ENCODE results near the gene CIB1. TPM values are rescaled to one million over a fixed set of nuclear protein-coding genes. Genes with fewer than 3 reads are reported as not detected.

CIB1 gene
- total and polyA plus RNA-seq, 5 donors, result 69.5 to 95.8 (median 70.3) TPM

DNA sequence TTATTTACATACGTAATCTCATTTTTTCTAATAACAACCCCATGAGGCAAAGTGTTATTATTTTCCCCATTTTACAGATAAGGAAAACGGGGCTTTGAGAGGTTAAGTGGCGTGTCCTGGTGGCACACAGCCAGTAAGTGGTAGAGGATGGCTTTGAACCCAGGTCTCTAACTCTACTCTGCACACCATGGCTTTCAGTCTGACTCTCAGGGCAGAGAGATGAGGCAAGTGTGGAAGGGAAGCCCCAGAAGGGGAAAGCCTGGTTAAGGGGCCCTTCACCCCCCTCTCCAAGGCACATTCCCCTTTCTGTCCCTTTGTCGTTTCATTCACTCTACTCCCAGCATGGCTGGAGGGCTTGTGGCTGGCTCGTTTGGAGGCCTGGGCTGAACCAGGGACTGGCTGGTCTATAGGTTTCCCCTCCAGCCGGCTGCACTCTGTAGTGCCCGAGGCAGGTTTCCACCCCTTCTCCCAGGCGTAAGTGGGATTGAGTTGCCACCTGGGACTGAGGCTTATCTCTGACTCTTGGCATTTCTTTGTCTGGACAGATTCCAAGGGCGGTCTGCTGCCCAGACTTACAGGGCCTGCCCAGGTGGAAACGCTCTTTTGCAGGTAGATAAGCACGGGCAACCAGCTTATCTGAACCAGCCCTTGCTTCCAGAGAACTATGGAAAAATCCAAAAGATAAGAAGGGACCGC lies 20.5 kb downstream of the CIB1 start:
- ATAC-seq (no peak), DNase-seq (no peak)
- intact Hi-C loops (cut with DNase I), result no loop called here
- Histone ChIP-seq H3K27me3 (ENCODE audit: control insufficient read depth, insufficient read depth) (no peaks in the 10 kb centered on the region), H3K4me3 (ENCODE audit: low read length) (no peak overlapping the region), H3K4me1 (ENCODE audit: control insufficient read depth, insufficient read depth, low read length) (peaks cover 2% of the 10 kb centered on the region), H3K9me3 (ENCODE audit: control insufficient read depth, low read length) (no peaks in the 10 kb centered on the region), H3K27ac (ENCODE audit: low read length) (no peak overlapping the region)
- 56% methylated on average over 12 of the region's 12 CpGs for WGBS

DNA sequence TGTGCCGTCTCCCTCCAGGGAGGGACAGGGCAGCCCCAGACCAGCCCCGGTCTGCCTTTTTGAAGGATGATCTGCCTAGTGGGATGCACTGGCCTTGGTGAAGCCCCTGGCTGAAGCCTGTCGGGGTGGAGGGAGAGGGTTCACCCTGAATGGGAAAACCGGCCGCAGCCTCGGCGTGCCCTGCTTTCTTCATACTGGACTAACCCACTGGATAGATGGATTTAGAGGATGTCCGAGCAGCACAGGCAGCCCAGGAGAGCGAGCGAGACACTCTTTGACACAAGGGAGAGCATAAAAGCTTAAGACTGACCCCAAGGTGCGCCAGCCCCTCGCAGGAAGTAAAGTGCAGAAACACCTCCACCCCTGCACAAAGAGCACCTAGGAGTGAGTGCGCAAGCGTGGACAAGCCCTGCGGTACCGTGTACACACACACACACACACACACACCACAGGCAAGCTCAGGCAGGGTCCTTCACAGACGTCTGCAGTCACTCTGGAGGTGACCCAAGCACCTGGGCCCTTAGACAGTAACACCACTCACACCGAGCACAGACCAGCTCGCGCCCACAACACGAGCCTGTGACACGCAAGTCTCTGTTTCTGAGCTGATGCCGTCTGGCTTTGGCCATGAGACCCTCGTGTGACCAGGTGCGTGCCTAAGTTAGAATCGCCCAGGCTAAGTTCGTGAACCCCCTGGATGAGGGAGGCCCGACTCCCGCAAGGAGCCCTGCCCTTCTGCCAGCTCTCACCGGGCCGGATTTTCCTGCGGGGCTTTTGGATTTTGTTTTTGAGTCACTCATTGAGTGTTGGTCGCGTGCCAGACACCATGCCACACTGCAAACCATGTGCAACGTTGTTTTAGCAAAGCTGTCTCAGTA lies 21.3 kb downstream of the CIB1 start:
- Histone ChIP-seq H3K27me3 (ENCODE audit: control insufficient read depth, insufficient read depth) (no peaks in the 10 kb centered on the region), H3K27ac (ENCODE audit: low read length) (no peak overlapping the region), H3K9me3 (ENCODE audit: control insufficient read depth, low read length) (no peaks in the 10 kb centered on the region), H3K4me1 (ENCODE audit: control insufficient read depth, insufficient read depth, low read length) (peaks cover 2% of the 10 kb centered on the region), H3K4me3 (ENCODE audit: low read length) (no peak overlapping the region)
- ATAC-seq (no peak), DNase-seq (no peak)
- intact Hi-C loops (cut with DNase I), result no loop called here
- WGBS, result 83% methylated on average over 35 of the region's 35 CpGs

- no peak overlapping the region for H3K4me3 ChIP-seq (ENCODE audit: low read length)
- DNase-seq, result peak; percentile 59 to 79 (median 71)
- no peaks in the 10 kb centered on the region for H3K27me3 ChIP-seq (ENCODE audit: control insufficient read depth, insufficient read depth)
- H3K4me1 ChIP-seq (ENCODE audit: control insufficient read depth, insufficient read depth, low read length), result peaks cover 2% of the 10 kb centered on the region
- intact Hi-C loops (cut with DNase I), result no loop called here
- H3K9me3 ChIP-seq (ENCODE audit: control insufficient read depth, low read length), result no peaks in the 10 kb centered on the region
- peak; percentile 55 to 77 for ATAC-seq
- 43% methylated on average over 13 of the region's 13 CpGs for WGBS
- H3K27ac ChIP-seq (ENCODE audit: low read length), result peak overlapping the region; percentile 34
Measured at GRCh38 chr15:90211440-90212143, 22.1 kb downstream of the CIB1 start.

GRCh38 chr15:90211009-90211408 lies 22.7 kb downstream of the CIB1 start:
- 85% methylated on average over 9 of the region's 9 CpGs for WGBS
- H3K27me3 ChIP-seq (ENCODE audit: control insufficient read depth, insufficient read depth), result no peaks in the 10 kb centered on the region
- peaks cover 5% of the 10 kb centered on the region for H3K4me1 ChIP-seq (ENCODE audit: control insufficient read depth, insufficient read depth, low read length)
- DNase-seq (peak in 1 of 3 donors; percentile 19), ATAC-seq (peak; percentile 2 to 15)
- no peak overlapping the region for H3K27ac ChIP-seq (ENCODE audit: low read length)
- no peak overlapping the region for H3K4me3 ChIP-seq (ENCODE audit: low read length)
- intact Hi-C loops (cut with DNase I), result no loop called here
- no peaks in the 10 kb centered on the region for H3K9me3 ChIP-seq (ENCODE audit: control insufficient read depth, low read length)

GRCh38 chr15:90210593-90210992 lies 23.1 kb downstream of the CIB1 start:
- WGBS, result 63% methylated on average over 8 of the region's 8 CpGs
- no peaks in the 10 kb centered on the region for H3K9me3 ChIP-seq (ENCODE audit: control insufficient read depth, low read length)
- H3K27me3 ChIP-seq (ENCODE audit: control insufficient read depth, insufficient read depth), result no peaks in the 10 kb centered on the region
- DNase-seq (peak in 2 of 3 donors; percentile 60 to 77), ATAC-seq (peak; percentile 10 to 25)
- no peak overlapping the region for H3K27ac ChIP-seq (ENCODE audit: low read length)
- no peak overlapping the region for H3K4me3 ChIP-seq (ENCODE audit: low read length)
- peaks cover 5% of the 10 kb centered on the region for H3K4me1 ChIP-seq (ENCODE audit: control insufficient read depth, insufficient read depth, low read length)
- intact Hi-C loops (cut with DNase I), result no loop called here

DNA sequence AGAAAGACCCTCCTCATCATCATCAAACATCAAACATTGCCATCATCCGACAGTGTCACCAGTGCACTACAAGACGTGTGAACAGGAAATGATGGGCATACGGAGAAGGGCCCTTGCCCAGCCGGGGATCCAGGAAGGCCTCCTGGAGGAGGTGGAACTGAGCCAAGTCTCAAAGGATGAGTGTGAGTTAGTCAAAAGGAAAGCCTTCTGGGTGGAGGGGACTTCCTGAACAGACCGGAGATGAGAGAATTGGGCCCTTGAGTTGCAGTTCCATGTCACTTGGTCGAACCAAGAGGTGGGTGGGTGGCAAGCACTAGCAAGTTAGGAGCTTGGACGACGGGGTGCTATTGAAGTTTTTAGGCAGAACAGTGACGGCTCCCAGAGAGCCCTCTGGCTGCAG lies 24.1 kb downstream of the CIB1 start:
- Histone ChIP-seq H3K4me1 (ENCODE audit: control insufficient read depth, insufficient read depth, low read length) (peaks cover 11% of the 10 kb centered on the region), H3K4me3 (ENCODE audit: low read length) (no peak overlapping the region), H3K27ac (ENCODE audit: low read length) (no peak overlapping the region), H3K9me3 (ENCODE audit: control insufficient read depth, low read length) (no peaks in the 10 kb centered on the region), H3K27me3 (ENCODE audit: control insufficient read depth, insufficient read depth) (no peaks in the 10 kb centered on the region)
- no peak for ATAC-seq
- DNase-seq, result peak in 1 of 3 donors; percentile 8
- 64% methylated on average over 9 of the region's 9 CpGs for WGBS
- intact Hi-C loops (cut with DNase I), result no loop called here

DNA sequence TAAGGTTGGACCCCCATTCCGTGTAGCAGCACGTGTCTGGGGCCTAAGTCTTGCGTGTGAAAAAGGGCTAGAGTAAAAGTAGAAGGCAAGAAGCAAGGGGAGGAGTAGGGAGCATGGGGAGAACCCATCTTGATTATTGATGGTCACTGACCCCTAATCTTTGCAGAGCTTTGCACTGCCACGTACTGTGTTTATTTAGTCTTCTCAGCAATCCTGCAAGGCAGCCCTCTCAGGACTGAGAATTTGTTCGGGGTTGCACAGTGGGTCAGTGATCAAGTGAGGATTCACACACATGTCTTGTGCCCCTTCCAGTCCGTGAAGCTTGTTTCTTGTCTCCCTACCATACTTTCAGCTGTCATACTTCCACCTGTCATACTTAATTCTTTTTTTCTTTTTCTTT lies 25.4 kb downstream of the CIB1 start:
- intact Hi-C loops (cut with DNase I), result no loop called here
- H3K27me3 ChIP-seq (ENCODE audit: control insufficient read depth, insufficient read depth), result no peaks in the 10 kb centered on the region
- H3K4me1 ChIP-seq (ENCODE audit: control insufficient read depth, insufficient read depth, low read length), result peaks cover 18% of the 10 kb centered on the region
- whole genome bisulfite sequencing, result 89% methylated on average over 6 of the region's 6 CpGs
- H3K4me3 ChIP-seq (ENCODE audit: low read length), result no peak overlapping the region
- ATAC-seq (no peak), DNase-seq (no peak)
- no peaks in the 10 kb centered on the region for H3K9me3 ChIP-seq (ENCODE audit: control insufficient read depth, low read length)
- no peak overlapping the region for H3K27ac ChIP-seq (ENCODE audit: low read length)

DNA sequence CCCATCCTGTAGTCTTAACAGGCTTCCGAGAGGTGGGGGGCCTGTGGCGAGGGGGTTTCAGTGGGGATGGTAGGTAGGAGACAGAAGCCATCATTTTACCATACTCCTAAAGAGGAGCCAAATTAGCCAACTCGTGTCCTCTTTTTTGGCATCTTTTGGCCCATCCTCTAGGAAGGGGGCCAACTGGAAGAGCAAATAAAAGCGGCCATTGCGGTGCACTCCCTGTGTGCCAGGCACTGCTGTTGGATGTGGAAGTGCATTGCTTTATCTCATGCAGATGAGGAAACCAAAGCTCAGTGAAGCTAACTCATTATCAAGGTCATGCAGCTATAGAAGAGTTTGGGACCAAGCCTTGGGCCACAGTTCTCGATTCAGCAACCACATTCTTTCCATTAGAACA lies 26.5 kb downstream of the CIB1 start:
- Histone ChIP-seq H3K9me3 (ENCODE audit: control insufficient read depth, low read length) (no peaks in the 10 kb centered on the region), H3K27me3 (ENCODE audit: control insufficient read depth, insufficient read depth) (no peaks in the 10 kb centered on the region), H3K4me3 (ENCODE audit: low read length) (no peak overlapping the region), H3K27ac (ENCODE audit: low read length) (no peak overlapping the region), H3K4me1 (ENCODE audit: control insufficient read depth, insufficient read depth, low read length) (peaks cover 21% of the 10 kb centered on the region)
- DNase-seq, result peak in 1 of 3 donors; percentile 18
- intact Hi-C loops (cut with DNase I), result no loop called here
- no peak for ATAC-seq
- 88% methylated on average over 6 of the region's 6 CpGs for WGBS

DNA sequence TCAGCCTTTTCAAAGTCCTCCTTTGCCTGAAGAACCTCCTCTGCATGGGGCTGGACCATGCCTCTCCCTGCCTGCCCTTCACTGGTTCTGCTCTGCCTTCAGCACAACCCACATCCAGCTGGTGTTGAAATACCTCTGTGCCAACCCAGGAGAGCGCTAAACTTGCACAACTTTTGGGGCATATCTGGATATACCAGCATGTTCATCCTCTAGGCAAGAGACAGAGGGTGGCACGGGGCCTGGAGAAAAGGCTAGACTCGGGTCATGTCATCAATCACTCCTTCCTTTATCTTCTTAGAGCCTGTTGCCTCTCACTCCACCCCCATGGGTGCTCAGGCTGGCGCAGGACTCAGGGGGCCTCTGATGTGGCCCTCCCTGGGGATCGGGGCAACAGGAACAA lies 27.9 kb downstream of the CIB1 start:
- Histone ChIP-seq H3K9me3 (ENCODE audit: control insufficient read depth, low read length) (no peaks in the 10 kb centered on the region), H3K27me3 (ENCODE audit: control insufficient read depth, insufficient read depth) (no peaks in the 10 kb centered on the region), H3K4me3 (ENCODE audit: low read length) (no peak overlapping the region), H3K4me1 (ENCODE audit: control insufficient read depth, insufficient read depth, low read length) (peaks cover 18% of the 10 kb centered on the region), H3K27ac (ENCODE audit: low read length) (peak overlapping the region; percentile 53)
- ATAC-seq (peak; percentile 18 to 19), DNase-seq (peak in 1 of 3 donors; percentile 42)
- WGBS, result 41% methylated on average over 5 of the region's 5 CpGs
- intact Hi-C loops (cut with DNase I), result no loop called here

DNA sequence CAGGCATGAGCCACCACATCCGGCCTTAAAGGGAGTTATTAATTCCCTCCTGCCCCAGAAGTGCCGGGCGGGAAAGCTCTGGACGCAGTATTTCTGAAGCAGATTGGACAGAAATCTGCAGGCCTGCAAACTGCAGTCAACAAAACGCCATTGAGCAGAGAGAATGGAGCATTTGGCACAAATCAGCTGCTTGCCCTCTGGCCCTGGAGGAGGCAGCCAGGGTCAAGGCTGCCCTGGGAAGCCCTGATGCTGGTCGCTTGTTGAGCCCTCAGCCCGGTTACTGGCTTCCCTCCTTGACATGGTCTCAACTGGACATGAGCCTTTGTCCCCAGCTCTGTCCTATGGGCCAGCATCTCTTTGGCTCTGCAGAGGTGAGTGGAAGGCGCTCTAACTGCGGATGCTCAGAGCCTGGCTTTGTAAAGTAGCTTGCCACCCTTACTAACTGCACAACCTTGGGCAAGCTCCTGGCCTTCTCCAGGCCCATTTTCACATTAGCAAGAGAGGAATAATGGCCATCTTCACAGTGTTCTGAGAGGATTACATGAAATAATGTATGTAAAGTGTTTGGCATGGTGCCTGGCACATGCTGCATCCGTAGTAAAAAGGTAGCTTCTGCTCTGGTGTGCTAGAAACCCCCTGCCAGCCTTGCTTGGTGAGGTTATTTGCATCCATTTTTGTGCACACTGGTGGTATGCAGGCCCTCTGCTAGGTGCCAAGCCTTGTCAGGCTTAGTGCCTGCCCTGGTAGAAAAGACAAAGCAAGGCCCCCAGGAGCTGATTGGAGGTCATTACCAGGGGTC lies 28.5 kb downstream of the CIB1 start:
- intact Hi-C loops (cut with DNase I), result no loop called here
- Histone ChIP-seq H3K9me3 (ENCODE audit: control insufficient read depth, low read length) (no peaks in the 10 kb centered on the region), H3K4me3 (ENCODE audit: low read length) (no peak overlapping the region), H3K27me3 (ENCODE audit: control insufficient read depth, insufficient read depth) (no peaks in the 10 kb centered on the region), H3K4me1 (ENCODE audit: control insufficient read depth, insufficient read depth, low read length) (peaks cover 18% of the 10 kb centered on the region), H3K27ac (ENCODE audit: low read length) (peak overlapping the region; percentile 53)
- WGBS, result 78% methylated on average over 10 of the region's 10 CpGs
- no peak for ATAC-seq
- peak in 1 of 3 donors; percentile 29 for DNase-seq
